Measurements from ENCODE around the gene CLHC1.
"Not testable (repeated sequence)": the region's sequence is repeated elsewhere in the genome, so short reads cannot be mapped to it uniquely, and the experiment has no call there.

Gene CLHC1

GRCh38 chr2:55133467-55134315, 98.4 kb downstream of the CLHC1 start:
- H3K79me2 ChIP-seq (ENCODE audit: control insufficient read depth, insufficient read depth, low read length, unreplicated experiment) = no peaks in the 10 kb centered on the region
- peak overlapping the region; percentile 95 for H2AFZ ChIP-seq (ENCODE audit: low read length, unreplicated experiment)
- no peaks in the 10 kb centered on the region for H3K36me3 ChIP-seq (ENCODE audit: insufficient read depth, low read length)
- H3K4me3 ChIP-seq (ENCODE audit: low read depth, low read length) = peak overlapping the region; percentile 75
- peak overlapping the region; percentile 89 for H3K27ac ChIP-seq (ENCODE audit: low read depth, low read length)
- no peaks in the 10 kb centered on the region for H3K27me3 ChIP-seq (ENCODE audit: insufficient read depth, low read length)
- peaks cover 12% of the 10 kb centered on the region for H3K4me1 ChIP-seq (ENCODE audit: control insufficient read depth, insufficient read depth, low read length, unreplicated experiment)

- Histone ChIP-seq H3K4me1 (ENCODE audit: control insufficient read depth, insufficient read depth, low read length, unreplicated experiment) (peaks cover 12% of the 10 kb centered on the region), H3K36me3 (ENCODE audit: insufficient read depth, low read length) (no peaks in the 10 kb centered on the region), H3K79me2 (ENCODE audit: control insufficient read depth, insufficient read depth, low read length, unreplicated experiment) (no peaks in the 10 kb centered on the region), H3K4me3 (ENCODE audit: low read depth, low read length) (no peak overlapping the region), H3K27me3 (ENCODE audit: insufficient read depth, low read length) (no peaks in the 10 kb centered on the region), H3K27ac (ENCODE audit: low read depth, low read length) (no peak overlapping the region), H2AFZ (ENCODE audit: low read length, unreplicated experiment) (no peak overlapping the region)
These were observed 101.2 kb downstream of the CLHC1 start for GRCh38 chr2:55130849-55131248.

- H3K4me1 ChIP-seq (ENCODE audit: control insufficient read depth, insufficient read depth, low read length, unreplicated experiment); H3K27ac ChIP-seq (ENCODE audit: low read depth, low read length); H3K36me3 ChIP-seq (ENCODE audit: insufficient read depth, low read length); H3K79me2 ChIP-seq (ENCODE audit: control insufficient read depth, insufficient read depth, low read length, unreplicated experiment); H2AFZ ChIP-seq (ENCODE audit: low read length, unreplicated experiment); H3K4me3 ChIP-seq (ENCODE audit: low read depth, low read length); H3K27me3 ChIP-seq (ENCODE audit: insufficient read depth, low read length): not testable (repeated sequence)
These were observed 105.5 kb downstream of the CLHC1 start for GRCh38 chr2:55126643-55127042.
